Retinal pigment epithelial cell (primary cell): ENCODE results near the gene RIN1.

ENCODE experiments used
- DNase-seq: peaks from one replicate; pipeline ENCODE4 v3.0.0-alpha.2; 2010; ENCODE audit warnings: low read depth
- H3K4me3 ChIP-seq: 2 replicates; pipeline ENCODE4 v1.5.1; 2011; ENCODE audit warnings: mild to moderate bottlenecking, low read length, control low read depth, moderate library complexity
- TF ChIP-seq, protein P1 (sequence below): conservative IDR thresholded peaks from 2 replicates; pipeline ENCODE4 v1.5.1; 2011; ENCODE audit warnings: low read depth, low read length, control low read depth, inconsistent platforms

The RIN1 gene

DNA sequence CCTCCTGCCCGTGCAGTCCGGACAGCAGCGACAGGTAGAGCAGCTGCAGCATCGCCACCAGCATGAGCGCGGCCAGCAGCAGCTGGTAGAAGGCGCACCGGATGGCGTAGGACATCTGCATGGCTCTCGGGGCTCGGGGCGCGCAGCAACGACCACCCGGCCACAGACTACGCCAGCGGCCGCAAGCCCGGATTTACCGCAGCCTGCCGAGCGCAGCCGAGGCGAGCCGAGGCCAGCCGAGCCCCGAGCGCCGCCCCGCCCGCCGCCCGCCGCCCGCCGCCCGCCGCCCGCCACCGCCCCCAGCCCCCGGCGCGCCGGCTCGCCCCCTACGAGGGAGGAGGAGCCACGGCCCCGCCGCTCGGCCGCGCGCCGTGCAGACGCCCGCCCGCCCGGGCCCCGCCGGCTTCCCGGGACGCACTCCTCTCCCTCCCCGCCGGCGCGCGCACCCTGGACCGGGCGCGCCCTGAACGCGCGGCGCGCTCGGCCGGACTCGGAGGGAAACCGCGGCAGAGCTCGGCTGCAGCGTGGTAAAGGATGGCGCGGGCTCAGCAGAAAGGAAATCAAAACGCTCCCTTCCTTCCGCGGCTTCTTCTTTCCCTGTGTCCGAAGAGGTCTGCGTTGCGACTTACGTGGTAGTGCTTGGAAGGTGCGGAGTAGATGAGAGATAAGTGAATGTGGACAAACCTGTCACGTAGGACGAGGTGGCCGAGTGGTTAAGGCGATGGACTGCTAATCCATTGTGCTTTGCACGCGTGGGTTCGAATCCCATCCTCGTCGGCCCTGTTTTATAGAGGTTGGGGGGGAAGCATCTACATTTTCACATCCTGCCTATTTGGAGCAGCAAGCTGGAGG, 11.4 kb upstream of the RIN1 start, which contains the start of gene B4GAT1:
Gene B4GAT1, minus strand, starts transcription at position 205 of the 852 bp plus-strand sequence. Its CDS starts 84 bp downstream, at position 121.
- peak; percentile 47 for DNase-seq
- TF ChIP-seq, protein P1, sequence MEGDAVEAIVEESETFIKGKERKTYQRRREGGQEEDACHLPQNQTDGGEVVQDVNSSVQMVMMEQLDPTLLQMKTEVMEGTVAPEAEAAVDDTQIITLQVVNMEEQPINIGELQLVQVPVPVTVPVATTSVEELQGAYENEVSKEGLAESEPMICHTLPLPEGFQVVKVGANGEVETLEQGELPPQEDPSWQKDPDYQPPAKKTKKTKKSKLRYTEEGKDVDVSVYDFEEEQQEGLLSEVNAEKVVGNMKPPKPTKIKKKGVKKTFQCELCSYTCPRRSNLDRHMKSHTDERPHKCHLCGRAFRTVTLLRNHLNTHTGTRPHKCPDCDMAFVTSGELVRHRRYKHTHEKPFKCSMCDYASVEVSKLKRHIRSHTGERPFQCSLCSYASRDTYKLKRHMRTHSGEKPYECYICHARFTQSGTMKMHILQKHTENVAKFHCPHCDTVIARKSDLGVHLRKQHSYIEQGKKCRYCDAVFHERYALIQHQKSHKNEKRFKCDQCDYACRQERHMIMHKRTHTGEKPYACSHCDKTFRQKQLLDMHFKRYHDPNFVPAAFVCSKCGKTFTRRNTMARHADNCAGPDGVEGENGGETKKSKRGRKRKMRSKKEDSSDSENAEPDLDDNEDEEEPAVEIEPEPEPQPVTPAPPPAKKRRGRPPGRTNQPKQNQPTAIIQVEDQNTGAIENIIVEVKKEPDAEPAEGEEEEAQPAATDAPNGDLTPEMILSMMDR, result no peak
- peak within 1 kb of the TSS; percentile 92 for H3K4me3 ChIP-seq

DNA sequence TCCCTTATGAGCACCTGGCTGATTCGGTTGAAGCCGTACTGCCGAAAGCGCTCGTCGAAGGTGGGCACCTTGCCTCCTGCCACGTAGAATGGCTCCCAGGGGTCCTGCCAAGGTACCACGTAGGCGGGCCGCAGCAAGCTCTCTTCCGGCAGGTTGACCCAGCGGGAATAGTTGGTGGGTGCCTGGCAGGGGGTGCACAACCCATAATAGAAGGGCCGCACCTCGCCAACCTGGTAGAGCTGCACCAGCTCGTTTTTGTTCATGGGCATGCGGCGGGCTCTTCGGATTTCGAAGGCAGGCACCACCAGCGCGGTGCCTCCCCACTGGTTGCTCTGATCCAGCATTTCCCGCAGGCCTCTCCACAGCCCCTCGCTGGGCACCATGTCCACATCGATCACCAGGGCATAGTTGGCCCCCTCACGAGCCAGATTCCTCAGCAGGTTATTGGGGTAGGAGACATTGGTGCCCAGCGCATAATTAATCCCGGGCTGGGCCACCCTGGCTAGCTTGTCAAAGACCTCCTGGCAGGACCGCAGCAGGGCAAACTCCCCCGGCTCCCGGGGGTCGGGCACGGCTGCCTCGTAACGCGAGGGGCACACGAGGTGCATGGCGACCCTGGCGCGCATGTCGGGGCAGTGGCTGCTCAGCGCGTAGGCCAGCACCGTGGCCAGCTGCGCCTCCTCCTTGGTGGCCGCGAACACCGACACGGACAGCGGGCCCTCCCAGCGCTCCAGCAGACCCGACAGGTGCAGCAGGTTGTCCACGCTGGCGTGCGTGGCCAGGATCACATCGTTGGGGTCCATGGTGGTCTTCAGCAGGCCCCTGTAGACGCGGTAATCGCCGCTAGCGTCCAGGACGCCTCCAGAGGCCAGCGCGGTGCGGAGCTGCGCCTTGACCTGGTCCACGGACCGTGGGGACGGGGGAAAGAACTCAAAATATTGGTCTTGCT, 10.5 kb upstream of the RIN1 start:
- H3K4me3 ChIP-seq, result peak overlapping the region; percentile 92
- TF ChIP-seq, protein P1, result no peak
- no peak for DNase-seq

DNA sequence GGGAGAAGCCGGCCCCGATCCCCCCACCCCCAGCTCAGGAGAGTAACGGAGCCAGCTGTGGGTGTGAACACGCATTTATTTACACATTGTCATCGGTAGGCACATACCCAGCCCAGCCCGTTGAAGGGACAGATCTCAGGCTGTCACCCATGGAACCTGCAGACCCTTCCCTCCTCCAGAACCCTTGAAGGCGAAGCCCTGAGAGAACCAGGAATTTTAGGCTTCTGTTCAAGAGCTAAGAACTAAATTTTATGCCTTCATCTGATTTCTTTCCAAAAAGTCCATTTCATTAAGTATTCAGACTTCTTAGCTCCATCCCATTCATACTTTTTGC, 9.0 kb upstream of the RIN1 start:
- DNase-seq, result no peak
- peak overlapping the region; percentile 96 for H3K4me3 ChIP-seq
- TF ChIP-seq, protein P1, result no peak

DNA sequence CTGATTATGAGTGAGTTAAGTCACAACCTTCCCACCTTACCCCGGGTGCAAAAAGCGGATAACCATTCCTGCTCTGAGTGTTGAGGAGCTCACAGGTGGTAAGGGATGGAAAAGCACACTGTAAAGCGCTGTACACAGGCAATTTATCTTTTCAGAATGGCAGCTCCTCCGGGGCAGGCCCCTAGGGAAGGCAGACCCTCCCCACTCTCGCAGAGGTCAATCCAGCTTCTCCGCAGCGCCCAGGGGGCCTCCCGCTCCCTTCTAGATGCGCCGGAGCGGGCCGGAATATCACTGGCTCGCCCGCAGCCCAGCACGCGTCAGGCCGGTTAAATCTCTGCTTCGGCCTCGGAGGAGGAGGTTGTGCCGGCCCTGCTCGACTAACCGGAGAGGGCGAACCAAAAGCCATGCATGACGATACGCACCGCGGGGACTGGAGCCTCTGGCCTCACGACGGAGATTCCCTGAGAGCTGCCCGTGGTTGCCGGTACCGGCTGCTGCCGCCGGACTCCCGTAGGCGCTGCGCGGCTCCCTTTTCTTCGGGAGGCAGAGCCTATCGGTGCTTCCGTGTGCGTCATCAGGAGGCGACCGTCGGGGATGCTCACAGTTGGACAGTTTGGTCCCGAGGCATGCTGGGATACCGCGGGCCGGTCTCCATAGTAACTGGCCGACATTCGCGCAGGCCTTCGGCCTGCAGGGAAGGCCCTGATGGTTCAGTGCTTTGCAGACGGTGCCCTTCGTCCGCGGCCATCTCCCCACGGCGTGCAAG, 8.5 kb upstream of the RIN1 start, which contains the start of gene BRMS1:
Gene BRMS1, minus strand, starts transcription at position 555 of the 766 bp plus-strand sequence. CDS start 2,870 bp downstream, outside the sequence.
- TF ChIP-seq, protein P1, result no peak
- H3K4me3 ChIP-seq, result peak within 1 kb of the TSS; percentile 96
- DNase-seq, result peak; percentile 85

DNA sequence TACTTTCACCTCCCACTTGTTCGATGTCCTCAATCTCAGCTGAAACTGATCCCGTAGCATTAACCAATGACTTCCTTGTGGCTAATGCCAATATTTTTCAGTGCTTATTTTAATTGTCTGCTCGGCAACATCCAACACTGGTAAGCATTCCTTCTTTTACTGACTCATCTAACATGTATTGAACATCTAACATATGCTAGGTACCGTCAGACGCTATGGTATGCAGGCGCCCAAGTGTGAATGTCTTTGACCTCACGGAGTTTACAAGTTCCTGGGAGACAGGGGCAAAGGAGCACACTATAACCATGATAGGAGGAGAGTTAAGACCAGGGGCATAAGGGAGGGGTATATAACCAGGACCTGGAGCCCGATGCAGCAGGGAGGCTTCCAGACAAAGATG, 6.9 kb upstream of the RIN1 start:
- DNase-seq, result no peak
- TF ChIP-seq, protein P1, result no peak
- H3K4me3 ChIP-seq, result no peak overlapping the region

DNA sequence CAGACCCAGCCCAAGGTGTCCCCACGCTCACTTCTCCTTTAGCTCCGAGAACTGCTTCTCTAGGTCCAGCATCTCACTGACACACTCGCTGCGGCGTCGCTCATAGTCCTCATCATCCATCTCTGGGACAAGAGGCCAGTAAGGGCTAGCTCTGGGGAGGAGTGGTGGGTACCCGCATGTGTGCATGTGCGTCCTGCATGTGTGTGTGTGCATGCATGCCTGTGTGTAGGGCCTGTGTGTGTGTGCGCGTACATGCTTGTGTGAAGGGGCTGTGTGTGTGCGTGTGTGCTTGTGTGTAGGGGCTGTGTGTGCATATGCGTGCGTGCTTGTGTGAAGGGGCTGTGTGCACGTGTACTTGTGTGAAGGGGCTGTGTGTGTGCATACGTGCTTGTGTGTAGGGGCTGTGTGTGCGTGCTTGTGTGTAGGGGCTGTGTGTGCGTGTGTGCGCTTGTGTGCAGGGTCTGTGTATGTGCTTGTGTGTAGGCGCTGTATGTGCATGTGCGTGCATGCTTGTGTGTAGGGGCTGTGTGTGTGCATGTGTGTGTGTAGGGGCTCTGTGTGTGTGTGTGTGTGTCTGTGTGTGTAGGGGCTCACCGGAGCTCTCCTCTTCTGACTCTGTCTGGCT, 5.4 kb upstream of the RIN1 start:
- DNase-seq, result no peak
- TF ChIP-seq, protein P1, result no peak
- no peak overlapping the region for H3K4me3 ChIP-seq
